A549 (cell line): ENCODE results near the gene CCDC9. TPM values are rescaled to one million over a fixed set of nuclear protein-coding genes. Genes with fewer than 3 reads are reported as not detected.
A peak's percentile ranks its signal among the peaks of the same experiment; 100 is the strongest.

Source experiments
- ATAC-seq, 2 experiments: fragments of 200-7000 bp in 1 of 2; fragments of >200 bp in 1 of 2; cut with Nextera tagmentation in 1 of 2; cut with Tn5 transposase in 1 of 2; 3 replicates each; pipeline versions ENCODE4 v1.8.0 to v1.9.1; 2018 to 2020; ENCODE audit warnings: mild to moderate bottlenecking in 1 of 2, moderate library complexity in 1 of 2
- CTCF ChIA-PET: fragments of 300-600 bp; sonication (Branson Sonifier 250); formaldehyde crosslinking; extraction: SDS; loops from one replicate; lab custom pipeline; 2021; ENCODE audit warnings: antibody characterized with exemption, inconsistent platforms; lab: Yijun Ruan, JAX
- POLR2A ChIA-PET: fragments of 350-600 bp; formaldehyde crosslinking; extraction: SDS; loops from one replicate; lab custom pipeline; 2021; ENCODE audit warnings: antibody characterized with exemption, inconsistent platforms; lab: Yijun Ruan, JAX
- DNase-seq, 2 experiments: peaks; one replicate each; pipeline versions ENCODE4 v3.0.0 to v3.0.0-alpha.2; 2011 to 2016; ENCODE audit warnings: low read depth in 1 of 2, low spot score in 1 of 2
- FAIRE-seq: peaks from 2 replicates; lab custom pipeline; 2011; peaks lifted over from hg19 to GRCh38; lab: Jason Lieb, UNC
- H3K27ac ChIP-seq, 2 experiments: fragments of >200 bp; sonication (Bioruptor Twin); formaldehyde crosslinking; 3 replicates each; pipeline ENCODE4 v1.5.1; 2016 to 2017
- H3K4me1 ChIP-seq: fragments of >200 bp; sonication (Bioruptor Twin); formaldehyde crosslinking; 3 replicates; pipeline ENCODE4 v1.6.1; 2016
- H3K4me2 ChIP-seq: fragments of >200 bp; sonication (Bioruptor Twin); formaldehyde crosslinking; 3 replicates; pipeline ENCODE4 v1.6.1; 2016
- H3K4me3 ChIP-seq: fragments of >200 bp; sonication (Bioruptor Twin); formaldehyde crosslinking; 3 replicates; pipeline ENCODE4 v1.5.1; 2016
- H3K9me3 ChIP-seq: fragments of >200 bp; sonication (Bioruptor Twin); formaldehyde crosslinking; 3 replicates; pipeline ENCODE4 v1.6.1; 2016
- ATOH8 ChIP-seq: fragments of 250-450 bp; sonication (Bioruptor Pico); IDR thresholded peaks from 2 replicates; pipeline ENCODE4 v1.5.0; 2020; ENCODE audit warnings: low read depth, mild to moderate bottlenecking, moderate library complexity
- BCL3 ChIP-seq: fragments of >200 bp; sonication (Bioruptor Twin); formaldehyde crosslinking; IDR thresholded peaks from 3 replicates; pipeline ENCODE4 v1.6.1; 2016
- EHMT2 ChIP-seq: fragments of 200-600 bp; sonication (generic); IDR thresholded peaks from 2 replicates; pipeline ENCODE4 v1.6.1; 2016; ENCODE audit warnings: antibody characterized with exemption, low read depth, mild to moderate bottlenecking, moderate library complexity
- FOSL2 ChIP-seq, 2 experiments: fragments of 450-650 bp in 1 of 2; fragments of >200 bp in 1 of 2; sonication (Bioruptor Twin) in 1 of 2; formaldehyde crosslinking; IDR thresholded peaks; 2 replicates each; pipeline versions ENCODE4 v1.5.0 to v1.6.1; 2016 to 2020; ENCODE audit warnings: mild to moderate bottlenecking in 1 of 2, moderate library complexity in 1 of 2
- HEYL ChIP-seq: fragments of 250-450 bp; sonication (Bioruptor Pico); IDR thresholded peaks from 2 replicates; pipeline ENCODE4 v1.8.0; 2021; ENCODE audit warnings: mild to moderate bottlenecking, moderate library complexity
- HOXA7 ChIP-seq: fragments of 250-450 bp; sonication (Bioruptor Pico); IDR thresholded peaks from 2 replicates; pipeline ENCODE4 v1.5.0; 2020; ENCODE audit warnings: mild to moderate bottlenecking, moderate library complexity
- HOXB13 ChIP-seq: fragments of 250-450 bp; sonication (Bioruptor Pico); IDR thresholded peaks from 2 replicates; pipeline ENCODE4 v1.5.0; 2020; ENCODE audit warnings: low read depth, mild to moderate bottlenecking, moderate library complexity
- HOXB5 ChIP-seq: fragments of 250-450 bp; sonication (Bioruptor Pico); IDR thresholded peaks from 2 replicates; pipeline ENCODE4 v1.5.0; 2020; ENCODE audit warnings: mild to moderate bottlenecking, moderate library complexity
- JUN ChIP-seq, 2 experiments: fragments of >200 bp; sonication (Bioruptor Twin); formaldehyde crosslinking; IDR thresholded peaks; 2 replicates in 1 of 2; 3 replicates in 1 of 2; pipeline ENCODE4 v1.6.1; 2016 to 2017
- JUNB ChIP-seq: fragments of >200 bp; sonication (Bioruptor Twin); formaldehyde crosslinking; IDR thresholded peaks from 2 replicates; pipeline ENCODE4 v1.6.1; 2016
- KDM5A ChIP-seq: fragments of 200-600 bp; sonication (generic); IDR thresholded peaks from 2 replicates; pipeline ENCODE4 v1.6.1; 2016; ENCODE audit warnings: antibody characterized with exemption, mild to moderate bottlenecking
- MAFK ChIP-seq: fragments of 450-650 bp; IDR thresholded peaks from 2 replicates; pipeline ENCODE4 v1.6.1; 2014; ENCODE audit not compliant: partially characterized antibody
- MYC ChIP-seq: IDR thresholded peaks from 2 replicates; pipeline ENCODE4 v1.6.1; 2012; ENCODE audit warnings: mild to moderate bottlenecking, inconsistent platforms, low read length, improper control_type of control experiment, borderline replicate concordance
- NR3C1 ChIP-seq: fragments of >200 bp; sonication (Bioruptor Twin); formaldehyde crosslinking; IDR thresholded peaks from 3 replicates; pipeline ENCODE4 v1.6.1; 2017
- POLR2AphosphoS2 ChIP-seq: conservative IDR thresholded peaks from 2 replicates; pipeline ENCODE4 v1.6.1; 2012; ENCODE audit warnings: low read length, improper control_type of control experiment, inconsistent platforms
- RCOR1 ChIP-seq: fragments of 150-350 bp; IDR thresholded peaks from 2 replicates; pipeline ENCODE4 v1.6.1; 2014; ENCODE audit warnings: antibody characterized with exemption, low read length, low read depth
- TFCP2L1 ChIP-seq: fragments of 250-450 bp; sonication (Bioruptor Pico); IDR thresholded peaks from 2 replicates; pipeline ENCODE4 v1.5.0; 2021; ENCODE audit warnings: mild to moderate bottlenecking
- TP53 ChIP-seq: fragments of 250-450 bp; sonication (Bioruptor Pico); IDR thresholded peaks from 2 replicates; pipeline ENCODE4 v1.5.0; 2021; ENCODE audit warnings: mild to moderate bottlenecking, moderate library complexity
- USF2 ChIP-seq: fragments of 450-650 bp; IDR thresholded peaks from 2 replicates; pipeline ENCODE4 v1.6.1; 2014; ENCODE audit warnings: antibody characterized with exemption
- WGBS: methylation state at CpG from one replicate; pipeline ENCODE4 v1.1.6; 2017; ENCODE audit errors: missing lambda C conversion rate; 5-methylcytosine and 5-hydroxymethylcytosine counted together
- polyA plus RNA-seq, 4 experiments: library from polyadenylated mRNA; depleted of rRNA in 3 of 4; stranded (reverse); fragments of >200 nt; fragmentation: RNase III in 1 of 4; extraction: RNeasy Plus Mini Kit Qiagen cat#74134 plus additional on column Dnase treatment in 1 of 4; gene quantifications; 2 replicates in 3 of 4; 3 replicates in 1 of 4; pipeline ENCODE4 v1.2.3, GENCODE V29; 2011 to 2017

CCDC9 gene
- polyA plus RNA-seq, 2 of the 4 experiments (the other 2 are of a cell fraction): 9.4 to 24.6 TPM

- no peak for TF ChIP-seq MAFK
- TF ChIP-seq RCOR1: no peak
- peak; percentile 77; the same call in 2 of the 3 replicates for TF ChIP-seq BCL3
- TF ChIP-seq HOXB13 (CRISPR knock-in tag): 0 out of 2 replicates have a peak, but pooled peaks have one; percentile 10
- 0 out of 2 replicates have a peak, but pooled peaks have one; percentile 4 for TF ChIP-seq MYC
- no peak for TF ChIP-seq EHMT2
- TF ChIP-seq TP53 (CRISPR knock-in tag): peak; percentile 99
- no peak for TF ChIP-seq HOXA7 (CRISPR knock-in tag)
- 0 out of 2 replicates have a peak, but pooled peaks have one; percentile 56 for TF ChIP-seq ATOH8 (CRISPR knock-in tag)
- TF ChIP-seq TFCP2L1 (CRISPR knock-in tag): 0 out of 2 replicates have a peak, but pooled peaks have one; percentile 41
- peak; percentile 81 for TF ChIP-seq USF2
- no peak for TF ChIP-seq HOXB5
- no peak for TF ChIP-seq NR3C1
- no peak for TF ChIP-seq FOSL2 (IDR thresholded peaks at IDR 0.05)
- no peak for TF ChIP-seq FOSL2 (CRISPR knock-in tag; IDR thresholded peaks at IDR 0.05)
- TF ChIP-seq HEYL (CRISPR knock-in tag): no peak
- no peak for TF ChIP-seq POLR2AphosphoS2
- TF ChIP-seq, all 56 proteins: peak for 12
Observed at GRCh38 chr19:47231215-47232054, 24.9 kb upstream of the CCDC9 start (continued).

GRCh38 chr19:47232422-47233211, 23.7 kb upstream of the CCDC9 start:
- POLR2A ChIA-PET: interaction anchor here (0.6 to 3.0 kb wide), 8 partner anchors 8 to 208 kb away, joined by 3 to 26 read pairs (median 4); partner anchors contain the start of genes CCDC9 and ZC3H4
- H3K27ac ChIP-seq: peak overlapping the region; percentile 87 to 98
- 48% methylated on average over 16 of the region's 16 CpGs for WGBS
- DNase-seq: peak in 1 of 2 experiments; percentile 78
- peaks cover 33% of the 10 kb centered on the region for H3K4me1 ChIP-seq
- H3K9me3 ChIP-seq: no peaks in the 10 kb centered on the region
- CTCF ChIA-PET: interaction anchor here (0.6 to 5.8 kb wide), 8 partner anchors 11 to 220 kb away, joined by 3 to 144 read pairs (median 4); no protein-coding TSS in a partner anchor
- TF ChIP-seq HEYL (CRISPR knock-in tag) (0 out of 2 replicates have a peak, but pooled peaks have one; percentile 26), JUNB (peak; percentile 21; the same call in 1 of the 2 replicates), JUN (IDR thresholded peaks at IDR 0.05) (peak; percentile 14 to 34; a peak in 2 of 5 replicates), KDM5A (no peak), FOSL2 (IDR thresholded peaks at IDR 0.05) (no peak; the same call in 1 of the 2 replicates), FOSL2 (CRISPR knock-in tag; IDR thresholded peaks at IDR 0.05) (peak; percentile 73)
- TF ChIP-seq, all 56 proteins: peak for 4
- FAIRE-seq (no peak), ATAC-seq (no peak)
- Histone ChIP-seq H3K4me2 (peak overlapping the region; percentile 99), H3K4me3 (peak overlapping the region; percentile 5; the same call in 2 of the 3 replicates)
